HG03469 (cell line): ENCODE results near the gene SDK2.

Source experiments
- ATAC-seq: cut with Tn5 transposase; IDR thresholded peaks from one replicate; pipeline ENCODE4 v1.9.1; 2021; ENCODE audit warnings: mild to moderate bottlenecking, moderate library complexity, moderate number of reproducible peaks; ENCODE audit not compliant: unreplicated experiment

Gene SDK2

GRCh38 chr17:73591296-73592078, 52.8 kb downstream of the SDK2 start:
- no peak for ATAC-seq

GRCh38 chr17:73589363-73589980, 54.8 kb downstream of the SDK2 start:
- no peak for ATAC-seq

- ATAC-seq: no peak
These were observed 55.4 kb downstream of the SDK2 start for GRCh38 chr17:73588891-73589290.

GRCh38 chr17:73588301-73588846, 55.9 kb downstream of the SDK2 start:
- no peak for ATAC-seq

- no peak for ATAC-seq
These were observed 57.2 kb downstream of the SDK2 start for GRCh38 chr17:73586921-73587602.

GRCh38 chr17:73586275-73586832, 57.9 kb downstream of the SDK2 start:
- no peak for ATAC-seq

GRCh38 chr17:73585583-73585982, 58.7 kb downstream of the SDK2 start:
- no peak for ATAC-seq

- no peak for ATAC-seq
These were observed 59.3 kb downstream of the SDK2 start for GRCh38 chr17:73584987-73585386.

- ATAC-seq: no peak
These were observed 60.2 kb downstream of the SDK2 start for GRCh38 chr17:73584049-73584448.

GRCh38 chr17:73582821-73583220, 61.4 kb downstream of the SDK2 start:
- ATAC-seq: no peak

- no peak for ATAC-seq
These were observed 61.9 kb downstream of the SDK2 start for GRCh38 chr17:73582359-73582758.

- no peak for ATAC-seq
These were observed 62.9 kb downstream of the SDK2 start for GRCh38 chr17:73581379-73581778.

GRCh38 chr17:73580073-73580710, 64.1 kb downstream of the SDK2 start:
- no peak for ATAC-seq

GRCh38 chr17:73576556-73577098, 67.6 kb downstream of the SDK2 start:
- no peak for ATAC-seq

- ATAC-seq: no peak
These were observed 68.6 kb downstream of the SDK2 start for GRCh38 chr17:73575470-73576221.

- ATAC-seq: no peak
These were observed 72.6 kb downstream of the SDK2 start for GRCh38 chr17:73571511-73572130.

GRCh38 chr17:73569762-73570319, 74.4 kb downstream of the SDK2 start:
- no peak for ATAC-seq

GRCh38 chr17:73568934-73569333, 75.3 kb downstream of the SDK2 start:
- no peak for ATAC-seq
